Measurements from ENCODE around the gene POU2F3. TPM values are rescaled to one million over a fixed set of nuclear protein-coding genes. Genes with fewer than 3 reads are reported as not detected.

POU2F3 gene
- total RNA-seq (2014; rRNA removed; shearing (Covaris generic); ENCODE audit: low replicate concordance), result not detected in 2 replicates

DNA sequence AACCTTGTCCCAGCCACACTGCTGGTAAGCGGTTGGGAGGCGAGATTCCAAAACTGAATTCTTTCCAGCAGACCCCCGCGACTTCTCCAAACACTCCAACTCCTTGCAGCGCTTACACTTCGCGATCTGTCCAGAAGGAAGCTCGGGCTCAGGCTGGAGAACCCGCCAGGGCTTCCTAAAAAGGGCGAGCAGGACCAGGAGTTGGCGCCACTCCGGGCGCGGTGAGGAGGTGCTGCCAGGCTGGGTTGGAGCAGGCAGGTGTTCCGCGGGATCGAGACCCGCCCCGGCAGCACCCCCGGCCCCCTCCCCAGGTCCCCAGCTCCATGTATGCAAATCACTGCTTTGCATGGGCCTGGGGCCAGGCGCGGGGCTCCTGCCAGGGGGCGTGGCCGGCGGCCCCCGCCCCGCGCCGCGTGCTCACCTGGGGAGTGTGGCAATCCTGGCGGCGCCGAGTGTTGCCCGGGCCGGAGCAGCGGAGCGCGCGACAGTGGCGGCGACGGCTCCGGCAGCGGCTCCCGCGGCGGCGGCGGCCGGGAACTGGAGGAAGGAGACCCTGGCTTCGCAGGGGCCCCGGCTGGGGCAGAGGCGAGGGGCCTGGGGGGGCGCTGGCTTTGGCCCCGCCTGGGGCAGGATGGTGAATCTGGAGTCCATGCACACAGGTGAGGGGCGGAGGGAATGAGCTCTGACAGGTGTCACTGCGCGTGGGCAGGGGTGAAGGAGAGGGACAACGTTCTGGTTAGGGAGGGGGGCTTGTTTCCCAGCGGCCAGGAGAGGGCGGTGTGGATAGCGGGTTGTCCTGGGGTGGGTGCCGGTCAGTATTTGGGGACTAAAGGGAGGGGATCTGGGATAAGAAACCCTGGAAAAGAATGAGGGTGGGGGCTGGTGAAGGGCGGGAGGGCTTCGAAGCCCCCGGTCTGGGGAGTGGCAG lies at the start of gene POU2F3:
Gene POU2F3, plus strand, starts transcription at position 428 of the 928 bp plus-strand sequence. Its CDS starts 204 bp downstream, at position 632.
- H3K4me3 ChIP-seq, result no peak within 1 kb of the TSS
- no peaks in the 10 kb centered on the region for H3K27me3 ChIP-seq
- no peaks in the 10 kb centered on the region for H3K36me3 ChIP-seq
- H3K9me3 ChIP-seq, result no peaks in the 10 kb centered on the region
- DNase-seq, result no peak

DNA sequence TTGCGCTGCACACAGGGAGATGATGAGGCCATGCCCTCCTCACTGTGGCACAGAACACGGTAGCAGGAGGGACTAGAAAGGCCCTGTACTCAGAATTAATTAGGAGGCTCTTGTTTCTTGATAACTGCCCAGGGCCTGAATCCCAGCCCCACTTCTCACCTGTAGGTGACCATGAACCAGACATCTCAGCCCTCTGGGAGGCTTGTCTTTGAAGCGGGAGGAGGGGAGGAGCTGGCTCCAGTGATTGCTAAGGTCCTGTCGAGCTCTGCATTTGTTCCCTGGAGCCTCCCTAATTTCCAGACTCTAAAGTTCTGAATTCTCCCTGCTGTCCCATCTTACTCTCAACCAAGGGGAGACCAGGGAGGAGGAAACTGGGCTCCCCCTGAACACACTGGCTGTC lies 48.9 kb upstream of the POU2F3 start:
- H3K9me3 ChIP-seq, result no peaks in the 10 kb centered on the region
- no peaks in the 10 kb centered on the region for H3K36me3 ChIP-seq
- no peaks in the 10 kb centered on the region for H3K27me3 ChIP-seq
- DNase-seq, result no peak
- H3K4me3 ChIP-seq, result no peak overlapping the region

DNA sequence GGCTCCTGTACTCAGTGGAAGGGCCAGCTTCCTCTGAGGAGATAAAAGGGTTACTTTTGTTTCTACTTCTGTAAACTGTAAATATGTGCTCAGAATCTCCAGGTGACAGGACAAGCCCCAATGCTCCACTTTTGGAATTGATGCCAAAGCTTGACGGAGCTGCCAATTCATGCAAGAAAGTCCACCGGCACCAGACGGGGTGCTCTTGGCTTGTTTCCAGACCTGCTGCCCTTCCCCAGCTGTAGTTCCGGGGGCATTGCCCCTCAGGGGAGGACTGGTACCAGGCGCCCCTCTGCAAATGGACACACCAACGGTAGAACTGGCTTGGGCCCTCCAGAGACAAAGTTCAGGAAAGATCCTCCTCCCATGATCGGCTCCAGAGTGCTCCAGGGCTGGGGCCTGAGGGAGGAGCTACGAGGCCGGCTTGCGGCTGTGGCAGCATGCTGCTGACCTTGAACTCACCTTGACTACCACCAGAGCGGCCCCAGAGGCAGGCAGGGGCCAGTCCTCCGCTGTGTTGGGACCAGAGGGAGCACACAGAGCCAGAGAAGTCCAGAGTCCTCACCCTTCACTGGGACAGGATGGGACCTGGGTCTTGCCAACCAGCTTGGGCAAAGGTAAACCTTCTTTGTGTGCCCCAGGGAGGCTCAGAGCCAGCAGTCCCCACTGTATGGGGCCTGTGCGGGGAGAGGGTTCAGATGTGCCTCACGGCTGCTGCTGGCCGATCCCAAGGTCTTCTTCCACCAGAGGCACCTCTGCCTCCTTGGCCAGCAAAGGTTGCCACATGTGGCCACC lies 46.9 kb upstream of the POU2F3 start:
- Histone ChIP-seq H3K4me3 (no peak overlapping the region), H3K36me3 (no peaks in the 10 kb centered on the region), H3K9me3 (no peaks in the 10 kb centered on the region), H3K27me3 (no peaks in the 10 kb centered on the region)
- no peak for DNase-seq

DNA sequence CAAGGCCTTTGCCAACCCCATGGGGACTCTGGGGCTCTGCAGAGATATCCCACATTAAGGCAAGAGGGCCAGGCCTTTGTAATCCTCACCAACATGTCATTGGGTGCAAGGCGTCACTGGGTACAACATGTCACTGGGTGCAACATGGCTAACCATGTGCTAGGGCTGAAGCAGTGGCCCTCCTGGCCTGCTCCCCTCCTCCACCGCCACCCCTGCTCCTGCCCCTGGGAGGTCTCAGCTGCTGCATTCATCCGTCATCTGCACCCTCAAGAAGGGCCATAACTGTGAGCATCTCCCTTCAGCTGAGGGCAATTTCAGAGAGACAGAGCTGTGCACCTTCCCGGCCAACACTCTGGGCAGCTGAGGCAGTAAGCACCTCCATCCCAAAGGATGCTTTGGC lies 45.8 kb upstream of the POU2F3 start:
- DNase-seq, result no peak
- no peak overlapping the region for H3K4me3 ChIP-seq
- no peaks in the 10 kb centered on the region for H3K27me3 ChIP-seq
- no peaks in the 10 kb centered on the region for H3K36me3 ChIP-seq
- no peaks in the 10 kb centered on the region for H3K9me3 ChIP-seq

DNA sequence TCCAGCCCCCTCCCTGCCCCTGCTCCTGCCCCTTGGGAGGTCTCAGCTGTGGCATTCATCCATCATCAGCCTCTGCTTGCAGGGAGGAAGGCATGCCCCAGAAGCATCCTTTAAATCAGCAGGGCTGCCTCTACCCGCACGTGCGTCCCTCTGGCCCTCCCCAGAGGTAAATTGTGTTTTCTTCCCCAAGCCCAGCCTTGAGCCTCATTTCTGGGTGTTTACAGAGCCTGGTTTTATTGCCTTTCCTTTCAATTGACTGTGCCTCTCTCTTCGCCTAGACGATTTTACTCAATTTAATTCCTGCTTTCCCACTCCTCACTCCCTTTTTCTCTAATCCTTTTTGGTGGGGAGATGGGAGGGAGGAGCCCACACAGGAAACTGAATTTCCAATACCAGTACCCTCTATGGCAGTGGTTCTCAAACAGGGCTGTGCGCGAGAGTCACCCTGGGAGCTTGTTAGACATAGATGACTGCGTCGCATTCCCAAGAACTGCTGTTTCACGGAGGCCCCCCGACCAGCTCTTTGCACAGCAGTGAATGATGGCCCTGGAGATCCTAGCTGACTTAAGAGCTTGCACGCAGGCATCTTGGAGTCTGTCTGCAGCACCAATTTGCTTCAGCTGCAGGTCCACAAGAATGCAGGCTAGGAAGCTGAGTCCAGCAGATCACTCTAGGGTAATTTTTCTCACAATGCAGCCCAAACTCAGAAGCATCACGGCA lies 44.2 kb upstream of the POU2F3 start:
- Histone ChIP-seq H3K36me3 (no peaks in the 10 kb centered on the region), H3K9me3 (no peaks in the 10 kb centered on the region), H3K4me3 (no peak overlapping the region), H3K27me3 (no peaks in the 10 kb centered on the region)
- DNase-seq, result no peak

DNA sequence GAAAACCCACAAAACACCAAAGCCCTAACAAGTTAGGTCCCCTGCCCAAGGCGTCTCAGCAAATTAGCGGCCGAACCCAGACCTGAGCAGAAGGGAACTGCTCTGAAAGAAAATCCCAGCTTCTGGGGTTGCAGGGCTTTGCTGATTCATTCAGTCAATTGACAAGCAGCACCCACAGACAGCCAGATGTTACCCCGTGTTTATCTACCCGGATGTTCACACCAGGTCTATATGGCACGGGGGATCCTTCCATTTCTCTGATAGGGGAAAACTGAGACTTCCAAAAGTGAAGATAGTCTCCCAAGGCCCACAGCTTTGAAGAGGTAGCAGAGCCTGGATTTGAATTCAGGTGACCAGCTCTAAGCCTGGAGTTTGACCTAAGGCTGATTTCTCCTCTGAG lies 43.1 kb upstream of the POU2F3 start:
- Histone ChIP-seq H3K27me3 (no peaks in the 10 kb centered on the region), H3K4me3 (no peak overlapping the region), H3K9me3 (no peaks in the 10 kb centered on the region), H3K36me3 (no peaks in the 10 kb centered on the region)
- DNase-seq, result no peak

DNA sequence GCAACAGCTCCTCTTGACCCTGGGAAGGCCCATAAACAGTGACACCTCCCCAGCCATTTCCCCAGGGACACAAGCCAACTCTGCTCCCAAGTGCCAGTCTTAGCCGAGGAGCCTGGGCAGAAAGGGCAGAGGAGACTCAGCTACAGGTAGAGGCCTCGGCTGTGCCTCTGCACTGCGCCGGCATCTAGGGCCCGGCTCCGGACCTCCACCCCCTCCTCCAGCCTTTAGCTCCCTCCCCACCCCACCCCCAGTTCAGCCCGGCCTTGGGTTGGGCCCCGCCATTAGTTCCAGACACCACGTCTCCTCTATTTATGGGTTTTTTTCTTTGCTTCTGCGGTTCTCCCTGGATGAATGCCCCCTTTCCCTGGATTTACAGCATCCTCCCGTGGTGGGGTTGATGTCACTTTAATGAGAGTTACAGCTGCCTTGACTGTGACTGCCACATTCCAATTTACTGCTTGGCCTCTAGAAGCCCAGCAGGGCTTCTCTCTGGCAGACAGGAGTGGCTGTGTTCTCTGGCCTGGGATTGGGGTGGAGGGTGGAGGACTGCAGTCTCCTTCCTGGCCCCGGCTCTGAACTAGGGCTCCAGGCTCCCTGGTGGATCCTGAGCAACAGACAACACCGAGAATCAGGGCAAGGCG lies 42.6 kb upstream of the POU2F3 start:
- H3K27me3 ChIP-seq, result no peaks in the 10 kb centered on the region
- H3K36me3 ChIP-seq, result no peaks in the 10 kb centered on the region
- H3K4me3 ChIP-seq, result no peak overlapping the region
- no peak for DNase-seq
- no peaks in the 10 kb centered on the region for H3K9me3 ChIP-seq

DNA sequence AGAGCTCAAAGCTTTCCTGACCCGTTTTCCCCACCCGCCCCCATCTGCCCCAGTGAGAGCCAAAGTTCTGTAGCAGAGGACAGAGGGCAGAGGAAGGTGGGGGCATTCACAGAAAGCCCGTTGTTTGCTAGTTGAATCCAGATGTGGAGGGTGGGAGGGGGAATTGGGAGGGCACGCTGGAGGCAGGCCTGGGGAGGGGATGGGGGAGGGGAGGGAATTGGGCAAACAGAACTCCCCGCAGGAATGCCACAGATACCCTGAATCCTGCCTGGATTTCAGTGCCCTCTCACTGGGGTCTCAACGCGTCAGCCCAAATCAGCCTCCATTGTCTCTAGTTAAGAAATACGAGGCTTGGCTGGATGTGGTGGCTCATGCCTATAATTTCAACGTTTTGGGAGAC lies 42.0 kb upstream of the POU2F3 start:
- no peaks in the 10 kb centered on the region for H3K9me3 ChIP-seq
- no peak overlapping the region for H3K4me3 ChIP-seq
- H3K36me3 ChIP-seq, result no peaks in the 10 kb centered on the region
- DNase-seq, result no peak
- H3K27me3 ChIP-seq, result no peaks in the 10 kb centered on the region

DNA sequence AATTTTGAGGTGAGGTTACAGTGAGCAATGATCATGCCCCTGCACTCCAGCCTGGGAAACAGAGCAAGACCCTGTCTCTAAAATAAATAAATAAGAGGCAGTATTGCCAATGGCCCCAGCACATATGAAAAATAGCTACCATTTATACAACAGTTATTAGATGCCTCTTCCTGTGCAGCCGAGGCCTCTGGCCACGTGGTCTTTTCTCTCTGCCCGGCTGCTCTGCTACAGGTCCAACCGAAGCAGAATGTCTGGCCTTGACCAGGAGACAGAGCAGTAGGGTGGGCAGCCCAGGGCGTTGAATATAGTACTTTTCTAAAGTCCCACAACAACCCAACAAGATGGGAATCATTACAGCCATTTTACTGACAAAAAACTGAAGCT lies 41.5 kb upstream of the POU2F3 start:
- DNase-seq, result no peak
- H3K27me3 ChIP-seq, result no peaks in the 10 kb centered on the region
- H3K4me3 ChIP-seq, result no peak overlapping the region
- H3K36me3 ChIP-seq, result no peaks in the 10 kb centered on the region
- H3K9me3 ChIP-seq, result no peaks in the 10 kb centered on the region

DNA sequence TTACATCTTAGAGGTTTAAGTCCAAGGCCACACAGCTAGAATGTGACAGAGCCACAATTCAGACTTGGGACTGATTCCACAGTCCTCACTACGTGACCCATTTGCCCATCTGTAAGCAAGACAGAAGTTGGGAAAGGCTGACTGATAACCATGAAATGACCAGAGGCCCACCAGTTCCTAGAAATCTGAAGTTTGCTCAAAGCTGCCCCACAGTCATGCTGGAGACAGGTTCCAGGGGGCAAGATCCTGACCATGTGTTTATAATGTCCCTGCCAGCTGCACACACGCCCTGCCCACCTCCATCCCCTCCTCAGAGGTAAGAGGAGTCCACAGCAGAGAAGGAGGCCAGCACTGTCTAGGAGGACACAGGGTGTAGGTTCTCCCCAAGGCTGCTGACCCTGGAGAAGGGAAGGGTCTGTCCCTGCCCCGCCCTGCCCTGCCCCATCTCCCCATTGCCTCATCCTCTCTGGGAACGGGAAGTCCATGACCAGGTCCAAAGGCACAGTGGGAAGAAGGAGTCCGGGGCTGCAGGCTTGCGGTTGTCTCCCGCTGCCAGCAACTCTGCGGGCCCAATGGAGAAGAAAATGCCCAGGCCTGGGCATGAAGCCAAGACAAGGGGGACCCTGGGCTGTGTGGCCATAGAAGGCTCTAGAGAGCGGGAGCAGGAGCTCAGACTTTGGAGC lies 41.0 kb upstream of the POU2F3 start:
- Histone ChIP-seq H3K9me3 (no peaks in the 10 kb centered on the region), H3K4me3 (no peak overlapping the region), H3K36me3 (no peaks in the 10 kb centered on the region), H3K27me3 (no peaks in the 10 kb centered on the region)
- no peak for DNase-seq

DNA sequence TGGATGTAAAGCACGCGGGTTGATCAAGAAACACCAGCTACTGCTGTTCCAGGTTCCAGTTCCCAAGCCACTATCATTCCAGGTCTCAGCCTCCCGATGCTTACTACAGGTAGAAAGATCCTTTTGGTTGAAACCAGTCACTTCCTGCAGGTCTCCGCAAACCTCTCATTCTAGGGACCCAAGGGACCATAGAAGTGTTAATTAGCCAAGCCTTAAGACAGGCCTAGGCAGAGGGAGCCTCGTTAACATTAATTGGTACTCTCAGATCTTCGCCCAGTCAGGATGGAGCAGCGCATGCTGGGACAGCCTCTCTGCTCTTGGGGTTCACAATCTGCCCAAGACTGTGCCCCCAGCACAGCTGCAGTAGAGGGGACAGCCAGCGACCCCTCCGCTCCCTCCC lies 40.3 kb upstream of the POU2F3 start:
- Histone ChIP-seq H3K36me3 (no peaks in the 10 kb centered on the region), H3K27me3 (no peaks in the 10 kb centered on the region), H3K9me3 (no peaks in the 10 kb centered on the region), H3K4me3 (no peak overlapping the region)
- no peak for DNase-seq

DNA sequence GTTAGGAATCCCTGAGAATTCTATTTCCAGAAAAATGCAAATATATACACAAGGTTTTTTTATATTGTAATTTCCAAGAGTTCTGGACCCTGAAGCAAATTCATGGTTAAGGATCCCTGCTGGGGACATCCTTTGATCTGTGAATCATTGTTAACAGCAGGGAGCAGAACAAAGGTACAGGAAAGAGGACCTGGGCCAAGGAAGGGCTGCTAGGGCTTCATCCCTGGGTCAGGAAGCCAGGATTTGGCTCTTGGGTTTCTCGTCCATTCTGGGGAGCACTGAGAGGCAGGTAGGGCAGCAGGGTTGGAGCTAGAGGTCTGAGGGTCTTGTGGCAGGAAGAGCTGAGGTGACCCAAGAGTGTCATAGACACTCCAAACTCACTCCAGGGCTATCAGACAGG lies 39.3 kb upstream of the POU2F3 start:
- Histone ChIP-seq H3K27me3 (no peaks in the 10 kb centered on the region), H3K9me3 (no peaks in the 10 kb centered on the region), H3K4me3 (no peak overlapping the region), H3K36me3 (no peaks in the 10 kb centered on the region)
- no peak for DNase-seq

DNA sequence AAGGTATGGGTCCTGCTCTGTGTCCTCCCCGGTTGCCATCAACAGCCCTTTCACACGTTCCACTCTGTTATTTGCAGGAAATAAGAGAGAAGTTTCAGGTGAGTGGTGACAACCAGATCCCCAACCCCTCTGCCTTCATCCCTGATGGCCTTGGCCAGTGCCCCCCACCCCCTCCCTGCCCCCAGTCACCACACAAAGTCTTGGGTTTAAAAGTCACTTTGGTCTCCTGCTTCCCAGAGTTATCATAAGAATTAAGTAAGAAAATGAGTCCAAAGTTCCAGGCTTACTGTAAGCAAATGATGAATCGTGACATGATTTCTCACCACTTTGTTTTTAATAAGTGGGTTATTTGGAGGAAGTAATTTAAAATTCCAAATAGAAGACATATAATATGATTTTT lies 38.3 kb upstream of the POU2F3 start:
- Histone ChIP-seq H3K36me3 (no peaks in the 10 kb centered on the region), H3K27me3 (no peaks in the 10 kb centered on the region), H3K4me3 (no peak overlapping the region), H3K9me3 (no peaks in the 10 kb centered on the region)
- no peak for DNase-seq

DNA sequence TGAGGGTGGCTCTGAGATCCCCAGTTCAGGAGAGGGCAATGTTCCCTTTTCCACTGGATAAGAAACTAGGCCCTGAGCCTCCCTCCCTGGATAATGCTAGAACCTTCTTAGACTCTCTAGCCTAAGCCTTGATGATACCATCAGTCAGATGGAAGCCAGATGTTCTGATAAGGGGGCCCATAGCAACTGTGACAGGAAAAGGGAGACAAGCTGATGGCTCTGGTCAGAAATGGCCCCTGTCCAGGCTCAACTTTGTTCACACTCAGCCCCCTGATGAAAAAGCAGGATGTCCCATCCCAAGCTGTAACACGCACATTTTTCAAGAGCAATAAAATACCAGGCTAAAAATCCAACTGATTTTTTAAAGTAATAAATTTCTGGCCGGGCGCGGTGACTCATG lies 36.3 kb upstream of the POU2F3 start:
- Histone ChIP-seq H3K9me3 (no peaks in the 10 kb centered on the region), H3K36me3 (no peaks in the 10 kb centered on the region), H3K27me3 (no peaks in the 10 kb centered on the region), H3K4me3 (no peak overlapping the region)
- no peak for DNase-seq

DNA sequence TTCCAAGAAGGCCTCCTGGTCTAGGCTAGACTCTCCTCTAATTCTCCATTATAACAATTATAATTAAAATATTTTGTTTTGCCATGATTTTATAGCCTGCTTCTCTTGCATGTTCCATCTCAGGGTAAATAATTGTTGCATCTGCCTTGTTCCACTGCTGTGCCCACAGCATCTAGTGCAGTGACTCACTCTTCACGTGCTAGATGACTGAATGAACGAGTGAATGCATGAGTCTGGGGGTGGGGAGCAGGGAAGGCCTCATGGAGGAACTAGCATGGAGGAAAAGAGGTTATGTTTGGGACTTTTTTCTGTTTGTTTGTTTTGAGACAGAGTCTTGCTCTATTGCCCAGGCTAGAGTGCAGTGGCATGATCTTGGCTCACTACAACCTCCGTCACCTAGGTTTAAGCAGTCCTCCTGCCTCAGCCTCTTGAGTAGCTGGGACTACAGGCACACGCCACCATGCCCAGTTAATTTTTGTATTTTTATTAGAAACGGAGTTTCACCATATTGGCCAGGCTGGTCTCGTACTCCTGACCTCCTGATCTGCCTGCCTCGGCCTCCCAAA lies 34.3 kb upstream of the POU2F3 start:
- Histone ChIP-seq H3K9me3 (no peaks in the 10 kb centered on the region), H3K27me3 (no peaks in the 10 kb centered on the region), H3K4me3 (no peak overlapping the region), H3K36me3 (no peaks in the 10 kb centered on the region)
- DNase-seq, result peak; percentile 58

DNA sequence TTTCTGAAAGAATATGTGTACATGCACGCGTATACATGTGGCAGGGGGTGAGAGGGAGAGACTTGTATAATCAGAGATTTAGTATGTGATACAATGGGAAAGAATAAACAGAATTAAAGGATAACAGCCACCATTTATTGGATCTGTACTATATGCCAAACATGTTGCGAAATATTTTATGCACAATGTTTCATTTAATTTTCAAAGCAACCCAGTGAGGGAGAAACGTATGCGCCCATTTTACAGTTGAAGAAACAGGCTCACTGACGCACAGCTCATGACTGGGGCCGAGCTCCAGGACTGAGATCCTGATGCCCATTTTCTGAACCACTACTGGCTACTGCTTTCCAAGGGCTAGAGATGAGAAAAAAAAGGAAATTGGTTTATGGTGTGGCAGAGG lies 32.4 kb upstream of the POU2F3 start:
- Histone ChIP-seq H3K27me3 (no peaks in the 10 kb centered on the region), H3K4me3 (no peak overlapping the region), H3K36me3 (no peaks in the 10 kb centered on the region), H3K9me3 (no peaks in the 10 kb centered on the region)
- DNase-seq, result no peak

All from MG63 (cell line).